ENCODE results near the gene FCRLA.
A peak's percentile ranks its signal among the peaks of the same experiment; 100 is the strongest.

GRCh38 chr1:161726473-161727255 lies 19.6 kb downstream of the FCRLA start:
- TF ChIP-seq KLF10 (tag by site-specific recombination; IDR thresholded peaks at IDR 0.05): no peak
- peak; percentile 66 for TF ChIP-seq ZIC2 (tag by site-specific recombination; IDR thresholded peaks at IDR 0.05)
- TF ChIP-seq MEIS1 (CRISPR knock-in tag; IDR thresholded peaks at IDR 0.05; ENCODE audit: borderline replicate concordance): no peak
- TF ChIP-seq ZBTB20 (tag by site-specific recombination; IDR thresholded peaks at IDR 0.05): peak; percentile 72; the same call in 1 of the 2 replicates
- 0 out of 2 replicates have a peak, but pooled peaks have one; percentile 13 for TF ChIP-seq ZFP69B (tag by site-specific recombination; IDR thresholded peaks at IDR 0.05)
- peak; percentile 95 for TF ChIP-seq ZBTB26 (tag by site-specific recombination; optimal IDR thresholded peaks at IDR 0.05)

Measured in HEK293 (cell line).